ENCODE measurements around the gene ANKRD13B.

Gene ANKRD13B

DNA sequence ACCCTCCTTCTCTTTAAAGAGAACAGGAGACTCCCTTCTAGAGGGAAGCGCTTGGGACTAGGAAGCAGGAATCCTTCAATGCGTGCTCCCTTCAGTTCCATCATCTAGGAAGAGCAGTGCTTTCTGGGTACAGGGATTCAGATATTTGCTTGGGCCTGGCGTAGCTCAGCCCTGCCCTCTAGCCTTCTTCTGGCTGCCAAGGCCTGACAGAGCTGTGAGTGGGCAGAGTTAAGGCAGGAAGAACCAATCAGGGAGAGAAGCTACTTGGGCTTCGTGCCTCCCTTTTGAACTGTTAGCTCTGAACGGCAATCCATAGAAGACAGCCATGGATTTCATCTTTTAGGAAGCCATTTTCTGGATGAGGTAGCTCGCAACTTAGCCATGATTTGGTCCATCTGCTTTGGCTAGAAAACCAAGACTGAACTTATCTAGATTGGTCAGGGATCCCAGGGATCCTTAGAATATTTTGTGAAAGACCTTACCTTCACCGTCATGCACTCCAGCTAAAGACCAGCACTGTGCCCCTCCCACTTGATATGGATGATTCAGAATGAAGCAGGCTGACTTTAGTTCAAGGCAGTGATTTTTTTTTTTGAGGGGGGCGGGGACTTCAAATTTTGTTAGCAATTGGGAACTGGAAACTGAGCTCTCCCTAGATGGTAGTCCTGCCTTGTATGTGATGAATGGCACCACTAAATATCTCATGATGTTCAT lies 32.3 kb downstream of the ANKRD13B start:
- Histone ChIP-seq H3K27ac (ENCODE audit: low read depth, low read length) (no peak overlapping the region), H3K9ac (ENCODE audit: low read depth in 1 of 2, low read length in 2 of 2) (no peak overlapping the region), H3K27me3 (ENCODE audit: control insufficient read depth in 1 of 2, insufficient read depth in 2 of 2, low read length in 2 of 2) (no peaks in the 10 kb centered on the region)

DNA sequence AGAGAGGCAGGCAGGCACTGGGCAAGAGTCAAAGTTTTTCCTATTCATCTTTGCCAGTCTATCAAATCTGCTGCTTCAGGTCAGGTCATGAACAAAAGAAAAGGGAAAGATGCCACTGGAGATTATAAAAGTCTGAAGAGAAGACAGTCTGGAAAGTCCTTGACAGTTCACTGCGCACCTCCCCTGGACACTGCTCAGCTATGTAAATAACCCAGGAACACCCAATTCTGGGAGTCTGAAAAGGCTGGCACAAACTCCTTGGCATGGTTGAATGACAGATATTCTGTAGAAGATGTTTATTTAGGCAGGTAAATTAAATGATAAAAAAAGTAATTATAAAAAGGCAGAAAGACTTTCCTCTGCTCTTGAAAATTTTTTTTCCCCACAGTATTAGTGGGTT lies 35.0 kb downstream of the ANKRD13B start:
- no peak overlapping the region for H3K27ac ChIP-seq (ENCODE audit: low read depth, low read length)
- peaks cover 12 to 43% of the 10 kb centered on the region in 2 donors for H3K36me3 ChIP-seq (ENCODE audit: control insufficient read depth in 1 of 2, insufficient read depth in 2 of 2, low read length in 2 of 2)
- no peak overlapping the region for H3K9ac ChIP-seq (ENCODE audit: low read depth in 1 of 2, low read length in 2 of 2)
- H3K9me3 ChIP-seq (ENCODE audit: control insufficient read depth in 1 of 2, low read length in 2 of 2): no peaks in the 10 kb centered on the region
- H3K4me1 ChIP-seq (ENCODE audit: control insufficient read depth in 1 of 2, insufficient read depth in 2 of 2, low read length in 2 of 2): peaks cover 3% of the 10 kb centered on the region in 2 donors
- no peaks in the 10 kb centered on the region for H3K27me3 ChIP-seq (ENCODE audit: control insufficient read depth in 1 of 2, insufficient read depth in 2 of 2, low read length in 2 of 2)
- H3K4me3 ChIP-seq (ENCODE audit: low read depth in 1 of 2, low read length in 2 of 2): no peak overlapping the region

More for the DNA sequence above, 32.3 kb downstream of the ANKRD13B start:
- peaks cover 9% of the 10 kb centered on the region in 2 donors for H3K4me1 ChIP-seq (ENCODE audit: control insufficient read depth in 1 of 2, insufficient read depth in 2 of 2, low read length in 2 of 2)
- H3K4me3 ChIP-seq (ENCODE audit: low read depth in 1 of 2, low read length in 2 of 2): no peak overlapping the region
- H3K36me3 ChIP-seq (ENCODE audit: control insufficient read depth in 1 of 2, insufficient read depth in 2 of 2, low read length in 2 of 2): peaks cover 0 to 16% of the 10 kb centered on the region in 2 donors
- no peaks in the 10 kb centered on the region for H3K9me3 ChIP-seq (ENCODE audit: control insufficient read depth in 1 of 2, low read length in 2 of 2)

DNA sequence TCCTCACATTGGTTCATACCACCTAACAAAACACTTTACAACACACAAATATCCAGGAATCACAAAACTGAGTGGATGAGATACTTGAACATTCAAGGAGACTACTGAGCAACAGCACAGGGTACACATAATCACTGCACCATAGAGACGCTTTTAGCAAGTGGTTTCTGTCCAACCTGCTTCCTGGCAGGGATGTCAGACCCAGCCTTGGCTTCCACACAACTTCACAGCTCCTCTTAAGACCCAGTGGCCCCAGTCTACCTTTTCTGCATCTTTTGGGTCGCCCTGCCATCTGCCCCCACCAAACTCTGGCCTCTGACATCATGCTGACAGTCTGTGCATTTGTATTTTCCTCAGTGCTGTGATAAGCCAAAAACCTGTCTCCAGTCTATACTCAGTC lies 35.7 kb downstream of the ANKRD13B start:
- H3K27ac ChIP-seq (ENCODE audit: low read depth, low read length): no peak overlapping the region
- H3K27me3 ChIP-seq (ENCODE audit: control insufficient read depth in 1 of 2, insufficient read depth in 2 of 2, low read length in 2 of 2): no peaks in the 10 kb centered on the region
- H3K9me3 ChIP-seq (ENCODE audit: control insufficient read depth in 1 of 2, low read length in 2 of 2): no peaks in the 10 kb centered on the region
- H3K9ac ChIP-seq (ENCODE audit: low read depth in 1 of 2, low read length in 2 of 2): no peak overlapping the region
- no peak overlapping the region for H3K4me3 ChIP-seq (ENCODE audit: low read depth in 1 of 2, low read length in 2 of 2)
- H3K36me3 ChIP-seq (ENCODE audit: control insufficient read depth in 1 of 2, insufficient read depth in 2 of 2, low read length in 2 of 2): peaks cover 12 to 45% of the 10 kb centered on the region in 2 donors
- no peaks in the 10 kb centered on the region for H3K4me1 ChIP-seq (ENCODE audit: control insufficient read depth in 1 of 2, insufficient read depth in 2 of 2, low read length in 2 of 2)

DNA sequence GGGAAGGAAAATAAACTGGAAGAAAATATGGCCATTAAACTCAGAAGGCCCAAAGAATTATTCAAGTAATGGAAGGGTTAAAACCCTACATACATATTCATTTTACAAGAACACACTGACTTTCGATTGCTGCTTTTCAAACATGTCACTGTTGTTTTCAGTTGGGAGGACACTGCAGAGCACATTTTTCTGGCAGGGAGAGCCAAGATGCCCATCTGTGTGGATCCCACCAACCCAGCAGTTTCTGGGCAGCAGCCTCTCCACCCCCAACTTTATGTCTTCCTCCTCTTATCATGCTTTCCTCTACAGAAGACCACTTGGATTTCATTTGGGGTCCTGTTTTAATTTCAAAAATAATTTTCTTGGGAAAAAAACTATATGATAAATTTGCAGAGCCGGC lies 36.9 kb downstream of the ANKRD13B start:
- no peak overlapping the region for H3K9ac ChIP-seq (ENCODE audit: low read depth in 1 of 2, low read length in 2 of 2)

DNA sequence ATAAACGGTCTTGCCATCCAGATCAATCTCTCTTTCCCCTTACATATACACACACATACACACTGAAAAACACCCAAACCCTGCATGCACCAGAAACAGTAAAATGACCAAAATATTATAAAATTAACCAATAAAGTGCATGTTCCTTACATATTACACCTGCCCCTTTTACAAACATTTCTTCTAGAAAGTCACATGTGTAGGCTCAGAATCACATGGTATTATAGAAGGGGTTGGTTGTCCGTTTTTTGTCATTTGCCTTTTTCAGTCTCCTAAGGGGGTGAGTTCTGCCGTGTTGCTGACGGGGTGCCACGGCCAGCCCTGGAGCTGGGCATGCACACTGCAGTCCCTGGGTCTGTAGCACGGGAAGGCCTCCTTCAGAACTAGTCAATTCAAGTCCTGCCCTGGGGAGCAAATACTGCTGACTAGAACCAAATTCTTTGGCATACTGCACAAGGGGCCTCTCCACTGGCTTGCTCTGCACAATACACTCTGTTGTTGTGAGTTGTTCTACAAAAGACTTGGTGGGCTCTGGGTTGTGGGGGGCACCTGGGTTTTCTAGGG lies 37.8 kb downstream of the ANKRD13B start:
- Histone ChIP-seq H3K9ac (ENCODE audit: low read depth in 1 of 2, low read length in 2 of 2) (no peak overlapping the region), H3K36me3 (ENCODE audit: control insufficient read depth in 1 of 2, insufficient read depth in 2 of 2, low read length in 2 of 2) (peaks cover 15 to 62% of the 10 kb centered on the region in 2 donors), H3K4me1 (ENCODE audit: control insufficient read depth in 1 of 2, insufficient read depth in 2 of 2, low read length in 2 of 2) (no peaks in the 10 kb centered on the region), H3K4me3 (ENCODE audit: low read depth in 1 of 2, low read length in 2 of 2) (no peak overlapping the region), H3K9me3 (ENCODE audit: control insufficient read depth in 1 of 2, low read length in 2 of 2) (no peaks in the 10 kb centered on the region), H3K27ac (ENCODE audit: low read depth, low read length) (no peak overlapping the region), H3K27me3 (ENCODE audit: control insufficient read depth in 1 of 2, insufficient read depth in 2 of 2, low read length in 2 of 2) (no peaks in the 10 kb centered on the region)

More for the DNA sequence above, 36.9 kb downstream of the ANKRD13B start:
- Histone ChIP-seq H3K4me3 (ENCODE audit: low read depth in 1 of 2, low read length in 2 of 2) (no peak overlapping the region), H3K9me3 (ENCODE audit: control insufficient read depth in 1 of 2, low read length in 2 of 2) (no peaks in the 10 kb centered on the region), H3K27me3 (ENCODE audit: control insufficient read depth in 1 of 2, insufficient read depth in 2 of 2, low read length in 2 of 2) (no peaks in the 10 kb centered on the region), H3K4me1 (ENCODE audit: control insufficient read depth in 1 of 2, insufficient read depth in 2 of 2, low read length in 2 of 2) (no peaks in the 10 kb centered on the region), H3K27ac (ENCODE audit: low read depth, low read length) (no peak overlapping the region), H3K36me3 (ENCODE audit: control insufficient read depth in 1 of 2, insufficient read depth in 2 of 2, low read length in 2 of 2) (peaks cover 12 to 54% of the 10 kb centered on the region in 2 donors)

DNA sequence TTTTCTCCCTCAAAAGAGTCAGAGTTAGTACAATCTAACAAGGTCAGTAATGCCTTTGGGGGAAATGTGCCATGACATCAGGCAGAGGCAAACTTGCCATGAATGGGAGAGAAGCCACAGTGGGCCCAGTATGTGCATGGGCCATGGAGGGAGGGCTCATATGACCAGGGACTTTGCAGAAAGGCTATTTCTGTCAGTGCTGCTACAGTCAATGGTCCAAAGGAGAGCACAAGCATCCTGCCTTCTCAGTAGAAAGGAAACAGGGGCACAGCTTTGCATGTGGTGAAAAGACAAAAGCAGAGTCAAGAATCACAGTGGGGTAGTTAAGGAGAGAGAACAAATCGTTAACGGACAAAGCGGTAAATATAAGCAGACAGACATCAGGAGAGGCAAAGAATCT lies 41.0 kb downstream of the ANKRD13B start:
- Histone ChIP-seq H3K36me3 (ENCODE audit: control insufficient read depth in 1 of 2, insufficient read depth in 2 of 2, low read length in 2 of 2) (peaks cover 25 to 65% of the 10 kb centered on the region in 2 donors), H3K4me1 (ENCODE audit: control insufficient read depth in 1 of 2, insufficient read depth in 2 of 2, low read length in 2 of 2) (no peaks in the 10 kb centered on the region), H3K9me3 (ENCODE audit: control insufficient read depth in 1 of 2, low read length in 2 of 2) (no peaks in the 10 kb centered on the region), H3K27ac (ENCODE audit: low read depth, low read length) (no peak overlapping the region), H3K4me3 (ENCODE audit: low read depth in 1 of 2, low read length in 2 of 2) (no peak overlapping the region), H3K9ac (ENCODE audit: low read depth in 1 of 2, low read length in 2 of 2) (no peak overlapping the region), H3K27me3 (ENCODE audit: control insufficient read depth in 1 of 2, insufficient read depth in 2 of 2, low read length in 2 of 2) (no peaks in the 10 kb centered on the region)

DNA sequence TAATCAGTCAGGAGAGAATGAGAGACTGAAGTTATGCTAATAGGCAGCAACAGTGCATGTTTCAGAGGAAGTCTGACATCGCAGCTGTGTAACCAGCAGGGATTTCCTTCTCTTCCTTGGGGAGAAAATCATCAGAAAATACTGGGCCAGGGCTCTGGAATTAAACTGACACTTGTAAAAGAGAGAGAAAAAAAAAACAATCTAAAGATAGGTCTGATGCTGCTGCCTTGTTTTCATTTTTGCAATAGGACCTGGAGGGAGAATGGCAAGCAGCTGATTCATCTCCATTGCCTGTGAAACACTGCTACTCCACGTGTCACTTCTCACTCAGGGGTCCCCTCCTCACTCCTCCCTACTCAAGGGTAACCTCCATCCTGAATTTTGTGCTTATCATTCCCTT lies 47.5 kb downstream of the ANKRD13B start:
- Histone ChIP-seq H3K9ac (ENCODE audit: low read depth in 1 of 2, low read length in 2 of 2) (no peak overlapping the region), H3K36me3 (ENCODE audit: control insufficient read depth in 1 of 2, insufficient read depth in 2 of 2, low read length in 2 of 2) (peaks cover 16 to 23% of the 10 kb centered on the region in 2 donors), H3K9me3 (ENCODE audit: control insufficient read depth in 1 of 2, low read length in 2 of 2) (no peaks in the 10 kb centered on the region), H3K27ac (ENCODE audit: low read depth, low read length) (no peak overlapping the region), H3K4me1 (ENCODE audit: control insufficient read depth in 1 of 2, insufficient read depth in 2 of 2, low read length in 2 of 2) (peaks cover 14 to 22% of the 10 kb centered on the region in 2 donors), H3K4me3 (ENCODE audit: low read depth in 1 of 2, low read length in 2 of 2) (no peak overlapping the region), H3K27me3 (ENCODE audit: control insufficient read depth in 1 of 2, insufficient read depth in 2 of 2, low read length in 2 of 2) (no peaks in the 10 kb centered on the region)

DNA sequence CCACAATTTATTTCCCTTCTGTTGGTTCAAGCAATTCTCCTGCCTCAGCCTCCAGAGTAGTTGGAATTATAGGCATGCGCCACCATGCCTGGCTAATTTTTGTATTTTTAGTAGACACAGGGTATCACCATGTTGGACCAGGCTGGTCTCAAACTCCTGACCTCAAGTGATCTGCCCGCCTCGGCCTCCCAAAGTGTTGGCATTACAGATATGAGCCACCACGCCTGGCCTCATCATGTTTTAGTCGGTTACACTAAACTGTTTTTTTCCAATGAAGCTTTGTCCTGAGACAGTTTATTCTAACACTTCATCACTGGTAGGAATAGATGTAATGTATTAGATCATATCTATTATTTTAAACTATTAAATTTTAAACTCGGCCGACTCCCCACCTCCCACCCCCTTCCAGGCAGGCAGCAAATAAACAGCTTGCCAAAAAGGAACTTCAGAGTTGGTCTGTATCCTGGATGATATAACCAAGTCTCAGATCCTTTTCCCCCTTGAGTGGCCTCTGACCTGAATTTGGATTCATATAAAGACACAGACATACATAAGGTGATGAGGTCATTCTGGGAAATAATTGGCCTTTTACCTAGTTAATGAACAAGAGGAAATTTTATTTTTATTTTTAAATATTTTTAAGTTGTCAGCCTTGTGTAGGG lies 48.2 kb downstream of the ANKRD13B start:
- Histone ChIP-seq H3K4me1 (ENCODE audit: control insufficient read depth in 1 of 2, insufficient read depth in 2 of 2, low read length in 2 of 2) (peaks cover 14 to 22% of the 10 kb centered on the region in 2 donors), H3K36me3 (ENCODE audit: control insufficient read depth in 1 of 2, insufficient read depth in 2 of 2, low read length in 2 of 2) (peaks cover 13 to 16% of the 10 kb centered on the region in 2 donors), H3K9me3 (ENCODE audit: control insufficient read depth in 1 of 2, low read length in 2 of 2) (no peaks in the 10 kb centered on the region), H3K27me3 (ENCODE audit: control insufficient read depth in 1 of 2, insufficient read depth in 2 of 2, low read length in 2 of 2) (no peaks in the 10 kb centered on the region), H3K27ac (ENCODE audit: low read depth, low read length) (no peak overlapping the region), H3K4me3 (ENCODE audit: low read depth in 1 of 2, low read length in 2 of 2) (no peak overlapping the region), H3K9ac (ENCODE audit: low read depth in 1 of 2, low read length in 2 of 2) (no peak overlapping the region)

DNA sequence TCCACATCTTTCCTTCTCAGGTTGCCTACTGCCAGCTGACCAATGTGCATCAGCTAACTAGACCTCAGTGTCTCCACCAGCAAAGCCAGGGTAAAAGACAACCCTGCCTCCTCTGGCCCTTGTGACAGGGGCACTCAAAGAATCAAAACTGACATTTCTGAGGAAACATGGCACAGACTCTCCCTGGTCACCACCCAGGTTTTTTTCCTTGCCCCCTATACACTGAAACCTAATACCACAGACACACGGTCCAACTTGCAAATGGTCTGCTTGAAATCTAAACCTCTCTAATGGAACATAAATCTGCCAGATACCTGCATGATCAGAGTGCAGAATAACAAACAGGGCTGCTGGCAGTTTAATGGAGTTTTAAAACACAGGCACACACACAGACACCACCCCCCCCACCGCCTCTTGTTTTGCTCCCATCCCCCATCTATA lies 49.3 kb downstream of the ANKRD13B start:
- H3K4me3 ChIP-seq (ENCODE audit: low read depth in 1 of 2, low read length in 2 of 2): peak overlapping the region in 1 of 2 donors; percentile 7
- H3K27me3 ChIP-seq (ENCODE audit: control insufficient read depth in 1 of 2, insufficient read depth in 2 of 2, low read length in 2 of 2): no peaks in the 10 kb centered on the region
- no peaks in the 10 kb centered on the region for H3K9me3 ChIP-seq (ENCODE audit: control insufficient read depth in 1 of 2, low read length in 2 of 2)
- H3K9ac ChIP-seq (ENCODE audit: low read depth in 1 of 2, low read length in 2 of 2): peak overlapping the region in 1 of 2 donors; percentile 45
- no peak overlapping the region for H3K27ac ChIP-seq (ENCODE audit: low read depth, low read length)
- H3K4me1 ChIP-seq (ENCODE audit: control insufficient read depth in 1 of 2, insufficient read depth in 2 of 2, low read length in 2 of 2): peaks cover 14 to 22% of the 10 kb centered on the region in 2 donors
- H3K36me3 ChIP-seq (ENCODE audit: control insufficient read depth in 1 of 2, insufficient read depth in 2 of 2, low read length in 2 of 2): peaks cover 5 to 10% of the 10 kb centered on the region in 2 donors

DNA sequence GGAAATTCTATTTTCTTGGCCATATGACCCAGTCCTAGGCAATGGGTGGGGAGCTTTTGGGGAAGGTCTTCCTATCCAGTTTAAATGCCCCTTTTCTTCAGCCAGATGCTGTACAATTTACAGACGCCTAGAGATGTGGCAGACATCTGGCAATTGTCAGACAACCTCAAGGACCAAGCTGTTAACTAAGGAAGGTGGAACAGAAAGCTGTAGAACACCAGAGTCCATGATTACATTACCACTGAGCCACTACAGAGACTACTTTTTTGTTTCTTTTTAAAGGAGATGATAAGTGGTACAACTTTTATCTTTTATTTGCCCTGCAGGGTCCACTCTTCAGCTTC lies 50.9 kb downstream of the ANKRD13B start:
- H3K4me1 ChIP-seq (ENCODE audit: control insufficient read depth in 1 of 2, insufficient read depth in 2 of 2, low read length in 2 of 2): peaks cover 14 to 22% of the 10 kb centered on the region in 2 donors
- no peak overlapping the region for H3K9ac ChIP-seq (ENCODE audit: low read depth in 1 of 2, low read length in 2 of 2)
- H3K27me3 ChIP-seq (ENCODE audit: control insufficient read depth in 1 of 2, insufficient read depth in 2 of 2, low read length in 2 of 2): no peaks in the 10 kb centered on the region
- H3K36me3 ChIP-seq (ENCODE audit: control insufficient read depth in 1 of 2, insufficient read depth in 2 of 2, low read length in 2 of 2): peaks cover 9 to 10% of the 10 kb centered on the region in 2 donors
- no peak overlapping the region for H3K27ac ChIP-seq (ENCODE audit: low read depth, low read length)
- H3K9me3 ChIP-seq (ENCODE audit: control insufficient read depth in 1 of 2, low read length in 2 of 2): no peaks in the 10 kb centered on the region
- H3K4me3 ChIP-seq (ENCODE audit: low read depth in 1 of 2, low read length in 2 of 2): no peak overlapping the region

Data from duodenal mucosa (tissue), 2 donors.